ENCODE results near the gene SKAP1. TPM values are rescaled to one million over a fixed set of nuclear protein-coding genes. Genes with fewer than 3 reads are reported as not detected.
"Not testable (repeated sequence)": the region's sequence is repeated elsewhere in the genome, so short reads cannot be mapped to it uniquely, and the experiment has no call there.

The SKAP1 gene
- total RNA-seq, 1 donor from 2014 or later: 0.41 TPM

DNA sequence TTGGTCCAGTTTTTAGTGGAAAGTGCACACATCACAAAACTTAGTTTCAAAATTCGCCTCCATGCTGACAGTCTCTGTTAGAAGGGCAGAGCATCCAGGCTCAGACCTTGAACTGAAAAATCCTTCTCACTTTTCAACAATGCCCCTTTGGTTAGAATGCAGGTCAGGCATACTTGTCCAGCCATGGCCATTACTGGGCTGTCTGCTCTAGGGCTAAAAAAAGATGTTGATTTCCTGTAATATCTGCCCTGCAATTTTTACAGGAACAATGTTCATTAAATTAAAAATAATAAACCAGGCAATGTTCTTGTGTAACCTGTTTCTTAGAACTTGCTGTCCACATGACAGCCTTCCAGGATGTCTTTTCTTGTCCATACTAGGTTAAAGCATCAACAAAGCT is 200.1 kb downstream of the SKAP1 start:
- DNase-seq (ENCODE audit: low spot score in 2 of 2) (no peak), FAIRE-seq (no peak)

DNA sequence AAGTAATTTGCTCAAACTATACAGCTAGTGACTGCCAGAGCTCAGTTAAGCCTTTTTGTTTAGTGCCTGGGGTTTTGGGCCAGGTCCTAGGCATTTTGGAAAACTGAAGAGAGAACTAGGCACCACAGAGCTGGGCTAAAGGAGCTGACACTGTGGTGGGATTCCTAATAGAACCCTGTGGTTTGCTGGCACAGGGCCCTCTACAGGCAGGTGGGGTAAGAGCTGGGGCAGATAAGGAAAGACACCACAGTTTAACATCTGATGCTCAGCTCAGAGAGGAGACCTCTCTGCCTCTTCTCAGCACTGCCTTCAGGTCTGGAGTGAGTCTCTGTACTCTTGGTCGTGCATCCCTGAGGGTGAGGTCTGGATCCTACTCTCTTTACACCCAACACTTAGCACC is 201.3 kb downstream of the SKAP1 start:
- no peak for DNase-seq (ENCODE audit: low spot score in 2 of 2)
- FAIRE-seq: no peak

DNA sequence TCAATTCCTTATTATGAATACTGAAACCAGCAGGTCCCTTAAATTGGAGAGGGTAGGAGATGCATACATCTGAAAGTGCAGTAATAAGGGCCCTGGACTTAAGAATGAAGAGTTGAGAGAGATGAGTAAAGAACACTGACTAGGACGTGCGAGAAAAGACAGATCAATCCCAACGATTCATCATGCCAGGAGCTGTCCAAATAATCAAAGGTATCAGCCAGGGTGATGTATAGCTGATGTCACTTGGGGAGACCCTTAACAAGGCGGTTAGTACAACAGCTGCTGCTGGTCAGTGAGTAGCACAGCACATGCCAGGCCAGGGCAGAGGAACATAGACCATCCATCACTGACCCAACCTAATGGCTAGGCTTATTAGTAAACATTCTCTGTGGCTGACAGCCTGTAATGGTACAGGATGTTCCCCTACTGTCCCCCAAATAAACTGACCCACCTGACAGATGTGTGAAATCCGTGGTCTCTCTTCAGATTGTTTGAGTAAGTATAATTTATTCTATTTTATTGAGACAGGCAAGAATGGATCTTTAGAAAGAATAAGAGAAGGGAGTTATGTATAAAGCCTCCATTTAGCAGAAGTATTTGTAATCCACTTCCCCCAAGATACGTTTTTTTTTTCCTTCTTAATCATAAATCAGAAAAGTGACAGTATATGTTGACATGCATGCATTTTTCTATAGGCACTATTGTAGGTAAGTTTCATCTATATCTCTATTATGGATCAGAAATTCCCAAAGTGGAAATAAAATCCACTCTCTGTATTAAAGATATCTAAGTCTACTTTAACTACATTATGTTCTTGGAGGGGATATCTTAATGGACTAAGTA is 204.1 kb downstream of the SKAP1 start:
- FAIRE-seq: no peak
- DNase-seq (ENCODE audit: low spot score in 2 of 2): no peak

DNA sequence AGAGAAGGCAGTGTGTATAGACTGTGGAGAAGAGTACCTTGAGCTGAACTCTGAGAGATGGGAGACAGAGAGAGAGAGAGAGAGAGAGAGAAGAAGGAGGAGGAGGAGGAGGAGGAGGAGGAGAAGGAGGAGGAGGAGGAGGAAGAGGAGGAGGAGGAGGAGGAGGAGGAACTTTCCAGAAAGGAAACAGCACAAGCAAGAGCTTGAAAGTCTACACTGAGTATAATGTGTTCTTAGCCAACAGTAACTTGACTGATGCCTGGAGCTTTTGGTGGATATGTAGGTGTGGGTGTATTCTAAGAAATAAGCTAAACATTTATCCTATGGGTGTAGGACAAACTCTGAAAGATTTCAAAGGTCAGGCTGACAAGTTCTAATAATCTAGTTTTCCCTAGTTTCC is 206.1 kb downstream of the SKAP1 start:
- no peak for FAIRE-seq

DNA sequence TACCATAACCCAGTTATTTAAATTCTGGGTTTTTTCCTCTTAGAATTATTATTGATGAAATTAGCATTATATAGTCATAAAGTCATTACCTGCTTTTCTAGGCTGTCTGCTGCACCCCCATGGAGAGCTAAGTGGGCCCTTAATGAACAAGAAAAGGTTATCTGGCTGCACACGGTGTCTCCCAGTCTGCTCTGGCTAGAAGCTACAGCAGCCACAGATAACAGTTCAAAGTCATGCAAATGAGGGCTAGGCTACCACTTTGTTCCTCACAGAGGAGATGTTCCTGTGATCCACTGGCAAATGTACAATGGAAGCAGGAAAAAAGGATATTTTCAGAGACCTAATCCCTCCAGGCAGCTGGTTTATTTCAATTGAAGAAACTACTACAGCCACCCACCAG is 210.4 kb downstream of the SKAP1 start:
- DNase-seq (ENCODE audit: low spot score in 2 of 2) (no peak), FAIRE-seq (no peak)

More for the DNA sequence above, 206.1 kb downstream of the SKAP1 start:
- DNase-seq (ENCODE audit: low spot score in 2 of 2): no peak

DNA sequence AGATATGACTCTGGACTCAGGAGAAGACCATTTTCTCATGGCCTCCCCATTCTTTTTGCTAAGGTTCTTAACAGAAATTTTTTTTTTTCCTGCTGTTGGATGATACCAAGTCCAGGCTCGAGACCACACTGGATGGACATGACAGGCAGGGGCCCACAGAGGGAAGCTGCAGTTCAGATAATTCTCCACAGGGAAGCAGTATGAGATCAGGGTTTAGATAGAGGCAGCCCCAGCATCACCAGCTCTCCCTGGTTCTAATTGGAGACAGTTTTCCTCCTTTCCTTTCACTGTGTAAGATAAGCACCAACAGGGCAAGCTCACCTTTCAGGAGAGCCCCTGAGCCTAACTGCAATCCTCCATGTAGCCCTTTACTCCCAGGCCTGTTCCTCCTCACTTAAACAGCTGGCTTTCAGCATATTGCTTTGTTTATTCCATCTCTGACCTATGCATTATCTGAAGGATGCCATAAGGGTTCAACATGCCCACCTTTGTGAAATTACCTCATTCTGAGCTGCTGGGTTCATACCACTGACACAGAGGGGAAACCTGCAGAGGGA is 214.4 kb downstream of the SKAP1 start:
- no peak for FAIRE-seq
- no peak for DNase-seq (ENCODE audit: low spot score in 2 of 2)

DNA sequence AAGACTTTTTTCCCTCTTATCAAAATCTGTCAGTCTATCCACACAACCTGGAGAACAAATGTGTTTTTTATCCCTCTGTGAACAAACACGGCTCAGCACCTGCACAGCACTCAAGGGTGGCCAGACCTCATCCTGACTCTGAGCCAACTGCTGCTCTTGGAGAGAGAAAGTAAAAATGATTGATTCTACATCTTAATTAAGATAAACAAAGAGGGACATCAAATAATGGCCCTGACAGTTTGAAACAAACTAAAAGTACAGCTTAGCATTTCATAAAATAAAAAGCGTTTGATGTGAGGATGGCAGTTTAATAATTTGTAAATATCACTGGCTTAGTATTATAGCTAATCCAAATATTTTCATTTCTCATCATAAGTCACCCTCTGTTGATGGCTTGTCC is 216.2 kb downstream of the SKAP1 start:
- FAIRE-seq: no peak
- no peak for DNase-seq (ENCODE audit: low spot score in 2 of 2)

DNA sequence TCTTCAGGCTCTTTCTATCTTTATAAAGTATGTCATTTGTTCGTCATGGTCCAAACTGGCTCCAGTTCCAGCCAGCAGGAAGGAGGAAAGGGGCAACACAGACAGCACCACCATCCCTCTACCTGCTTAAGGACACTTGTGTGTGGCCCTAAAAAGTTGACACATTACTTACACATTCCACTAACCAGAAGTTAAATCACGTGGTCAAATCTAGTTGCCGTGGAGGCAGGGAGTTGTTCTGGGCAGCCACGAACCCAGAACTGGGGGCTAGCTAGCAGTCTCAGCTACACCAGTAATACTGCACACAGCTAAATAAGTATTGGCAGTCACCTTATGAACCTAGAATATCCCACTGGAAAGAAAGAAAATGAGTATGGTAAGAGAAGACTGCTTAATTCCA is 218.2 kb downstream of the SKAP1 start:
- DNase-seq (ENCODE audit: low spot score in 2 of 2) (no peak), FAIRE-seq (no peak)

DNA sequence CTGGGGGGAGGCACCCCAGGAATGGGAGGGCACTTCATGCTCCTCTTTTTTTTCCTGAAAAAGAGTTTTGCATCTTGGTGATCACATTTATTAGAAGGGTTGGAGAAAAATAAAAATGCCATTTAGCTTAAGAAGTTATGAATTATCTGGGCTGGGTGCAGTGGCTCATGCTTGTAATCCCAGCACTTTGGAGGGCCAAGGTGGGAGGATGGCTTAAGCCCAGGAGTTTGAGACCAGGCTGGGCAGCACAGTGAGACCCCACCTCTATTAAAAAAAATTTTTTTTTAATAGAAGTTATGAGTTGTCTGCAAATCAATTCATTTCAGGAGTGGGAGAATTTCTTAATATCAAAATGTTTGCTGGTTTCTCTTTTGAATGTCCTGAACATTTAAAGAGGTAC is 219.0 kb downstream of the SKAP1 start:
- FAIRE-seq (no peak), DNase-seq (ENCODE audit: low spot score in 2 of 2) (no peak)

DNA sequence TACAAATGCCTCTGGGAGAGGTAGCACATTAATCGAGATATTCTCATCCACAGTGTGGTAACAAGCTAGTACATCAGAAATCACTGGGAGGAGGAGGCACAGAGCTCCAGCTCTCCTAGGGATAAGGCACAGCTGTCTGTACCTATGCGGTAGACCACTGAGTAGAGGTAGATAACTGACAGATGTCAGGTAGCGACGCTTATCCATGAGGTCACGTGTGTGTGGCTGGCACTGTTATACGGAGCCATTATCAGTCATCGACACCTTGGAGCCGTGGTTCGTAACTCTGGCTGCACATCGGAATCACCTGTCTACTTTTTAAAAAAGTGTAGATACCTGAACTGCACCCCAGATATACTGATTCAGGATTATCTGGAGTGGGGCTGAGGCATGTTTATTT is 220.0 kb downstream of the SKAP1 start:
- DNase-seq (ENCODE audit: low spot score in 2 of 2) (no peak), FAIRE-seq (no peak)

DNA sequence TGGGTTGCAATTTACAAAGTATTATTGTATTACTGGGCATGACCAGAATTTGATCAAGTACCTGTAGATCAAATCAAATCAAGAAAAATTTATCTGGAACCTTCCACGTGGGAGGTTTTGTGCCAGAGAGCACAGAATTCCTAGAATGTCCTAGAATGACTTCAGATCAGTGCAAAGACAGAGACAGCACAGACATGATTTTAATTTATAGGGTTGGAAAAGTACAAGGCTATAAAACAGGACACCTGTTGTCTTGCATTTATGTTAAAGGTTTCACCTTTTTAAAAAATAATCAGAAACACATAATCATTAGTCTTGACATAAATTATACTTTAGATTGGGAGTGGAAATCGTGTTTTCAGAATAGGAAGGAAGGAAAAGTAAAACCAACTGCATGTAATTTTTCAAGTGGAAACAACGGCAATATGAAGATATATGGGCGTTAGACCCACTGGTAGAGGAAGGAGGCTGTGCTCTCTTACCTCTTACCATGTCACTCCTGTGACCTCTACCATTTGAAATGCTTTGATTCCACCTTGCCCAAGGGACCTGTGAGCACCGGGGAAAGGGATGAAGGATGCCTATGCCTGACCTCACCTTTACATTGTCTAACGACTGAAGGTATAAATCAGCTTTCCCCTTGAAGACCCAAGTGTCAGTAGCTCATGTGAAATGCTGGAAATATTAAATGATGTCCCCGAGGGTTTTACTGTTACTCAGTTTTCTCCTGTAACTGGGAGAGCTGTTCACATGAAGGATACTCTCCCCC is 222.1 kb downstream of the SKAP1 start:
- FAIRE-seq (no peak), DNase-seq (ENCODE audit: low spot score in 2 of 2) (no peak)

DNA sequence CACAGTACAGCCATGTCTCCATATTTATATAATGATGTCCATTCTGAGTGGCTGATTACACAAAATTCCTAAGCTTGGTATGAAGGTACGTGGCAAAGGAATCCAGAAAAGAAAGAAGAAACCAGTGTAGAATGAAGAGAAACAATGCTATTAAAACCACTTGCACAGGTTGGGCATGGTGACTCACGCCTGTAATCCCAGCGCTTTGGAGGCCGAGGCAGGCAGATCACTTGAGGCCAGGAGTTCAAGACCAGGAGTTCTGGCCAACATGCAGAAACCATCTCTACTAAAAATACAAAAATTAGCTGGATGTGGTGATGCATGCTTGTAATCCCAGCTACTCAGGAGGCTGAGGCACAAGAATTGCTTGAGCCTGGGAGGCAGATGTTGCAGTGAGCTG is 223.0 kb downstream of the SKAP1 start:
- not testable (repeated sequence) for FAIRE-seq; DNase-seq (ENCODE audit: low spot score in 2 of 2)

DNA sequence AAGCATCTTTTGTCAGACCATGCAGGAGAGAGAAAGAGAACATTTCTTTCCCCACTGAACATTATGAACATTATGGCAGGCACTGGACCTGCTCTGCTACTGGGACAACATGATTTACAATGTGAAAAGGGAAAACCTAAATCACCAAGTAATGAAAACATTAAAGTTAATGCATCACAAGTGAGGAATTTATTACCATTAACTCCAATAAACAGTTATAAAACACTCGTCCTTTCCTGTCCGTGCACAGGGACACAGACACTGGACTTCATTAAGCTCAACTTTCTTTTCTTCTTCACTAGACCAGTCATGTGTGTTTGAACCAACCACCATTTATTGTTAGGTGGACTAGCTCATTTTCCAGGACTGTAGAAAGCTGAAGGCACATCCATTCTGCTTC is 227.1 kb downstream of the SKAP1 start:
- no peak for DNase-seq (ENCODE audit: low spot score in 2 of 2)
- FAIRE-seq: no peak

DNA sequence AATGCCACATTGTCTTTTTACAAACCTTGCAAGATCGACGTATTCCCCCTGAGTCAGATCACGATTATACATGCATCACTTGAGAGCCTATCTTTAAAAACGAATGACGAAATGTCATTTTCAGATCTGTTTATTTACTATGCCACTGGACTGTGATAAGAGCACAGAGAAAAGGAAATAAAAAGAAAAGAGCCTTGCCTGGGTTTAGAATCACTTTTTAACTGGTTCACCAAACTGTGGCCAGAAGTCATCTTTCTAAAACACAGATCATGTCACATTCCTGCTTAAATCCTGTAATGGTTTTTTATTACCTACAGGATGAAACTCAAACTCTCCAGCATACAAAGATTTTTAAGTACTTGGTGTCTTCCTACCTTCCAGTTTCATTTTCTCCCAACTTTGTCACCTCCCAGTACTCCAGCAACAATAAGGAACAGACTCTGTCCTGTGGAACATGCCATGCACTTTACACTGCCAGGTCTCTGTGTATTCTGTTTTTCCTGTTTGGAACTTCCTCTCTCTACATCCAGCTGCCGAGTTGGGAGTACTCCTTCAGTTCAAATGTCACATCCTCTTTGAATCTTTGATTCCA is 231.0 kb downstream of the SKAP1 start:
- no peak for FAIRE-seq

DNA sequence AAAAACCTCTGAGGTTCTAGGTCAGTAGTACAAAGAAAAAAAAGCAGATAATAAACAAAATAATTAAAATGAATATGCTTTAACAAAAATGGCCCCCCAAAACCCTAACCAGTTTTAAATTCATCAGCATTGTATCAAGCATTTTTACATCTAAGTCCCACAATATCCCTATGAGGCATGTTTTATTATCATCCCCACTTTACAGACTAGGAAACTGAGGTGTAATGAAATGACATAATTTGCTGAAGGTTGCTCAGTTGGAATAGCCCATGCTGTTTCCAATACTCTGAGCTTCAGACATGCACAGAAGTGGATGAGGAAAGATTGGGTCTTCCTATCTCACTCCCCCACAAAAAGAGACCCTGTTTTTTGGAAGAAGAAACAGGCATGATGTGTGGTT is 234.1 kb downstream of the SKAP1 start:
- FAIRE-seq: no peak

More for the DNA sequence above, 231.0 kb downstream of the SKAP1 start:
- no peak for DNase-seq (ENCODE audit: low spot score in 2 of 2)

DNA sequence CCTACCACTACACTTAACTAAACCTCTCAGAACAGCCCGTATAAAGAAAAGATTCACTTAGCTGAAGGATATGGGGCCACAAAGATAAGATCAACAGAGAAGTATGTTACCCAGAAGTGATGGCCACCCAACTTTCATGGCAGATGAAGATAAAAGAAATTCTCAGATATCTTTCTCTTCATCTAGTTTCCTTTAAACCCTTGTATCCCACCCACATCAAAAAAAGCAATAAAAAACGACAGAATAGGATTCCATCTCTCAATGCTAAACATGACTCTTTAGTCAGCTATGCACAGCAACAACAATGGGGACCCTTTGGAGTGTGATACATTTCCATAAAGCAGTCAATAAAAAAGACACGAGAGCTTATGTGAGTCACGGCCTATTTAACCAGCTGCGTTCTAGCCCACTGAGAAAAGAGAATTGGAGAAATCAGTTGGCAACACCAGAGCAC is 235.9 kb downstream of the SKAP1 start:
- no peak for DNase-seq (ENCODE audit: low spot score in 2 of 2)
- no peak for FAIRE-seq

More for the DNA sequence above, 234.1 kb downstream of the SKAP1 start:
- no peak for DNase-seq (ENCODE audit: low spot score in 2 of 2)

DNA sequence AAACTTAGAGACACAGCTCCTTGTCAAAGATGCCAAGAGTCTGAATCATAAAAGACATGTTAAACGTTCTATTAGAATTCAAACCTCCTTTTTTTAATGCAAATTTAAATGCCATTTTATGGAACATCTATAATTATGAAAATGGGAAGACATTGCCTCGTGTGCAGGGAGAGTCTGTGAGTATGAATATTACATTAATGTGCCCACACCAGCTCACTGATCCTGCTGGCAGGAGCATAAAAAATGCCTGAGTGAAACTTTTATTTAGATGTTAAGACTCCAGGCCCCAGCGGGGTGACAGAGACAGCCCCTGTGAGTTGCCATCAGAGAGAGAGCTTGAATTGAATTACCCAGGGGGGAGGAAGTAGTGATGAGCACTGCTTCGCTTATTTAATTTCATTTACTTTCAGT is 237.7 kb downstream of the SKAP1 start:
- no peak for DNase-seq (ENCODE audit: low spot score in 2 of 2)
- no peak for FAIRE-seq

DNA sequence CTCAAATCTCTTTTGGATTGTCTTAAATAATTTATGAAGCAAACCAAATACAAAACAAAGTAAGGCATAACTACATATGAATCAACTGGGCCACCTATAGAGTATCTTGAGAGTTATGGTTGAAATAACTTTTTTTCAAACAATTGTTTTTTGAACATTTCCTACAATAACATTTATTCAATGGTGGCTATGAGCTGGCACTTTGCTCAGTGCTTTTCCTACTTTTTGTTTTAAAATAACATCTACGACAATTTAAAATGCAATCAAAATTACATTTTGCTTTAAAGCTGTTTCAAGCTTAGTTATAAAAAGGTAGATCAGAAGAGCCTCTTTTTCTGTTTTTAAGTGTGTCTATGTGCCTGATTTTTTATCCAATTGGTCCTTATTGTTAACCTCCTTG is 238.7 kb downstream of the SKAP1 start:
- FAIRE-seq (no peak), DNase-seq (ENCODE audit: low spot score in 2 of 2) (no peak)

DNA sequence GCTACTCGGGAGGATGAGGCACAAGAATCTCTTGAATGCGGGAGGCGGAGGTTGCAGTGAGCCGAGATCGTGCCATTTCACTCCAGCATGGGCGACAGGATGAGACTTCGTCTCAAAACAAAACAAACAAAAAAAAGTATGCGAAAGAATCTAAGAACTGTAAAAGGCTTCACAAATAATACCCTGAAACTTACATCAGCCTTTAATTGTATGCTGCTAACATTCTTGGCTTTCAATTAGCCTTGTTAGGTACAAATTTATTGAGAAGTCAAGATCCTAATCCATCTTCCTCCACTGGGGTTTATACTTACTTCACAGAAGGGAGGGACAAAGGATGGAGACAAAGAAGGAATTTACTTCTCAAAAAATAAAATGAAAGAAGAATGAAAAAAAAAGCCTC is 239.1 kb downstream of the SKAP1 start:
- FAIRE-seq (no peak), DNase-seq (ENCODE audit: low spot score in 2 of 2) (no peak)

DNA sequence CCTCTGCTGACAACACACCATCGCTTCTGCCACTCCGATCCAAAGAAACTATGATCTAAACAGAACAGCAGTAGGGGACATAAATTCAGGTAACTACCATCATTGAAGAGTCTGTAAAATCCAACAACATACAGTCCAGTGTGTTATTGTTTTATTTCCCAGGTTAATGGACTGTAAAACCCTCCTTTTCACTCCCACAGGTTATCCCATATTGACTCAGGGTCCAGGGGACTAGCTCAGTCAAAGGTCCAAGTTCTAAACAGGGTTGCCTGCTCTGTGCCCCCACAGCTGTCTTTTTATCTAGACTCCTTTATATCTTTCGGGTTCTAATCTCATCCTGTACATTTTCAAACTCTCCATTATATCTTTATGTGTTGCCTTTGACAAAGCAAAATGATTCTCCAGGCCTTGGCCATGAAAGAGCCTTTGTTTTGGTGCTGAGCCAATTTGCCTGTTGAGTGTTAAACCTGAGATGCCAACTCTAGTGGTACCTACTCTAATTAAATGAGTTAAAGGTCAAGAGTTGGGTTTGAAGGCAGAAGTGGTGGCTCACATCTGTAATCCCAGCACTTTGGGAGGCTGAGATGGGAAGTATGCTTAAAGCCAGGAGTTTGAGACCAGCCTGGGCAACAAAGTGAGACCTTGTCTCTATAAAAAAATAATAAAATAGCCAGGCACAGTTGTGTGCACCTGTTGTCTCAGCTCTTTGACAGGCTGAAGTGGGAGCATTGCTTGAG is 242.0 kb downstream of the SKAP1 start:
- no peak for FAIRE-seq

More for the DNA sequence above, 242.0 kb downstream of the SKAP1 start:
- no peak for DNase-seq (ENCODE audit: low spot score in 2 of 2)

All from frontal cortex (tissue), 4 donors.